GM21529 (cell line): ENCODE data around the gene PDCD4.

Experiments
- ATAC-seq: cut with Tn5 transposase; IDR thresholded peaks from one replicate; pipeline ENCODE4 v1.9.1; 2021; ENCODE audit not compliant: unreplicated experiment

The PDCD4 gene

DNA sequence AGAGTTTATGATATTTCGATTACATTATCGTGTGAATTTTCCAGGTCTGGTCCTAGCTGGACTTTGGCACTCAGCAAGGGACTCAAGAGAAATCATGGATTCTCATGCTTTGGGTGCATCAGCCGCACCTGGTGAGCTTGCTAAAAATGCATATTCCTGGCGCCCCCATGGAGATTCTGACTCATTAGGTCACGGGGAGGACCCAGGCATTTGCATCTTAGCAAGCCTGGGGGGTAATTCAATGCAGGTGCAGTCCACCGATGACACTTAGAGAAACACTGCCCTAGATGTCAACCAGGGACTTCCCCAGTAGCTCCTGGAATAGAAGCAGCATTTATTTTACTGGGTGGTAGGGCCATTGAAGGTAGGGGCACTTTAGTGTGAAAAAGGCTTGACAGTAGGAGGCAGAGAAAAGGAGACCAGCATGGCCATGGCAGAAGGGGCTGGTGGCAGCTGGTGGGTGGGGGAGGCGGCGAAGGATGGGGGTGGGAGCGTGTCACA lies 29.9 kb upstream of the PDCD4 start:
- ATAC-seq, result peak; percentile 68

GRCh38 chr10:110842326-110842904 lies 29.3 kb upstream of the PDCD4 start:
- ATAC-seq, result no peak

- peak; percentile 75 for ATAC-seq
Measured at GRCh38 chr10:110843031-110843430, 28.7 kb upstream of the PDCD4 start.

DNA sequence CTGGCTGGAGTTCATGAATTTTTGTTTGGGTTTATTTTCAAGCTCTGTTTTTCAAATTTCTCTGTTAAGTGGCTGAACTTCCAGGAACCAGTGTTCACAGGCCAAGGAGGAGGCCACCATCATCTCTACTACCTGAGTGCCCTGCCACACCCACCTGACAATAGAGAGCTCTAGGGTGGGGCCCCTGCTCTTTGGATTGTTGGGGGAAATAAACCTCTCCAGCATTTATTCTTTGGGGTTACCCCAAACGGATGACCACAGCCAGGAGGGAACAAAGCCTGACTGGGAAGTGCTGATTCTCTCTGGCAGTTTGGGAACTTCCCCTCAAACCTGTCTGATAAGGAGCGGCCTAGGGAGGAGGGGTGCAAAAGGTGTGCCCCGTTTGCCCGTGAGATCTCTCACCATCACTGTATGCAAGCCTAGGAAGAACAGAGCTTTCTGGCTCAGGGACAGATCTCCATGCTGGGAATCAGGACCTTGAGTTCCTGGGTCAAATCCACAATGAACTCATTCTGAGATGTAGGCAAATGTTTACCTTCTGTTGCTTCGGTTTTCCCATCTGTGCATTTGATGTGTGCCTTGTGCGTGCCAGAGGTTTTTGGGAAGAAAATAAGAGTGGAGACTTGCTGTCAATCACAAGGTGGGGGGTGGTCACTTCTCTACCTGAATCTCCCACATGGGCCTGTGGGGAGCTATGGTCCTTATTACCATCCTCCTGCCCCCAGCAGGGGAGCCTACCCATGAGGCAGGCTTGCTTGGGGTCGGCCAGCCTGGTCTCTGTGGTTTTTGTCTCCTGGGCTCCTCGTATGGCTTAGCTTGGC lies 27.7 kb upstream of the PDCD4 start:
- ATAC-seq, result no peak

- no peak for ATAC-seq
Measured at GRCh38 chr10:110844617-110844881, 27.2 kb upstream of the PDCD4 start.

DNA sequence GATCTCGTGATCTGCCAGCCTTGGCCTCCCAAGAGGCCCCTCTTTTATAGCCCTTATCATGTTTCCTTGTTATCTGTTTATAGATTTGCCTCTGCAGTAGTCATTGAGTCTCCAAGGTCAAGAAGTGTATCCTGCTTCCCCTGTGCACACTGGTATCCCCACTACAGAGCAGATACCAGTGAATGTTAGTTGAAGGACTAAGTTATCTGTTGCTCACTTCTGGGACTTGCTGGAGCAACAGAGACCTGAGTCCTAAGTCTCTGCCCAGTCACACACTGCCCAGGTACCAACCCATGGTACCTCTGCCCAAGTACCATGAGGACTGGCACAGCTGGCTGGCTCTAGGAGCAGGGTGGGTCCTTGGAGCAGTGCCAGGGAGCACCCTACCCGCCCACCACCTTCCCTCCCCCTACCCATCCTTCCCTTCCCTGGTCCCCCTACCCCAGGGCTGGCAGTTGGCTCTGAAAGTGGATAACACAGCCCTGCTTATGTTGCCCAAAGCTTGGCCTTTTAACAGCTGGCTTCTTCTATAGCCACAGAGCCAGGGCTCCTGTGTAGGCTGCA lies 26.5 kb upstream of the PDCD4 start:
- no peak for ATAC-seq

- no peak for ATAC-seq
Measured at GRCh38 chr10:110845756-110846620, 25.7 kb upstream of the PDCD4 start.

- ATAC-seq, result no peak
Measured at GRCh38 chr10:110847374-110847773, 24.4 kb upstream of the PDCD4 start.

DNA sequence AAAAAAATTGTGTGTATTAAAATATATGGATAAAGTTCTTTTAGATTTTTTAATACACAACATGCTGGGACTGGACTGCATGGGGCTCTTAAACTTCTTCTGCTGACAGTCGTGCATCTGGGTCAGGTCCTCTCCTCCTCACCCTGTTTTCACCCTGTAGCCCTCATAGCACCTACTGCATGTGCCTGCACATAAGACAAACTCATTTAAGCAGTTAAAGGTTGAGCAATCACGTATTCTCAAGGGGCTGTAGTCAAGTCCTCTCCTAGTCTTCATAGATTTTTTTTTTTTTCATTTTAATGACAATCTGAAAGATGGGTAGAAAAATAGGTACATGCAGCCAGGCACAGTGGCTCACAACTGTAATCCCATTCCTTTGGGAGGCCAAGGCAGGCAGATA lies 23.6 kb upstream of the PDCD4 start:
- ATAC-seq, result no peak

GRCh38 chr10:110850099-110850498 lies 21.6 kb upstream of the PDCD4 start:
- ATAC-seq, result no peak

- no peak for ATAC-seq
Measured at GRCh38 chr10:110851020-110851612, 20.6 kb upstream of the PDCD4 start.

GRCh38 chr10:110852255-110852896 lies 19.4 kb upstream of the PDCD4 start:
- ATAC-seq, result no peak

DNA sequence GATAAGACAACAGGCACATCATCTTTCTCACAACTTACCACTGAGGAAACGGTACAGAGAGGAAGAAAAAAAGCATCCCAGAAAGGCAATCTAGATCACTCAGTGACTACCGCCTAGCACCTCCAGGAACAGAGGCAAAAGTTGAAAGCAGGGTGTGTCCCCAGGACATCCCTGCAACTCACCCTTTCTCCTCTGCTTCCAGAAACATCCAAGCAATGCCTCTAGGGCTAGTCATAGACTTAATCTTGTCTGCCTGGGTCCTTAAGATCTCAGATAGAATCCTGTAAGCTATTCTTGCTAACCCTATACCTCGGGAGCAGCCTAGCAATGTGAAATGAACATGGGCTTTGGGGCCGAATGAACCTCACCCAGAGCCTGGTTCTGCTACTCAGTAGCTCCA lies 18.8 kb upstream of the PDCD4 start:
- no peak for ATAC-seq

GRCh38 chr10:110853921-110854605 lies 17.7 kb upstream of the PDCD4 start:
- no peak for ATAC-seq

DNA sequence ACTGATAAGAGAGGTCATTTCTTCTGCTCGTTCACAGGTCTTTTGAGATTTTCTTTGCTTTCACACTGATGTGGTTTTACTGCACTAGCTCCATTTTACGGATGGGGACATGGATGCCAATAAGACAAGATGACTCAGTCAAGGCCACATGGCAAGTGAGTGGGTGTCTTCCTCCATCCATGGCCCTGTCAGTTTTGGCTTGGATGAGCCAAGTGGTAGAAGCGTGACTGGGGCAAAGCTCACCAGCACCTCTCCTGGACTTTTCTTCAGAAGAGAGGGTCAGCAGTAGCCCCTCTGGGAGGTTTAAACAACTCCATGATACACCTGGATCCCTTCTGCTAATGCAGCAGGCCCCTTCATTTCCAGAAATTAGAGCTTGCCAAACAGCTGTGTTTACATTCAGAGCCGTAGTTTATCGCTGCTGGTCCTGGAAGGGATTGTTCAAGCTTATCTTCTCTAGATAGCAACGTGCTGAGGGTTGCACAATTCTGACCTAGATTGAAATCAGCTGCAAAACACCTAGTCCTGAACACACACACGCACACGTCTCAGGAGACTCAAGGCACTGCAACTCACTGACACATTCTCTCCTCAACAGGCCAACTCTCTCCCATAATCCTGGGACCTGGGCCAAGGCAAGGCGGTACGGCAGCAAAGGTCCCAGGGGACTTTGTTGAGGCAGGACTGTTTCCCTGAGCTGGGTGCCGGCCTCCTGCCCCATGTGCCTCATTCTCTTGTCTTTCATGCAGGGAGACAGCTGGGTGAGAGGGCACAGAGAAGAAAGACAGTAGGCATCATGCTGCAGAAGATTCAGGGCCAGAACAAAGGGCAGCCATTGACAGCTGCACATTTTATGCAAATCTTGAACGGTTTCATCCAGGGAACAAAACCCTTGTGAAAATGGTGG lies 14.2 kb upstream of the PDCD4 start:
- no peak for ATAC-seq

GRCh38 chr10:110858297-110858934 lies 13.3 kb upstream of the PDCD4 start:
- ATAC-seq, result no peak

GRCh38 chr10:110859206-110859972 lies 12.3 kb upstream of the PDCD4 start:
- ATAC-seq, result no peak

GRCh38 chr10:110859973-110860376 lies 11.8 kb upstream of the PDCD4 start:
- ATAC-seq, result no peak
